SW 1271 (cell line): ENCODE data around the gene TRIM8.

ENCODE experiments used
- DNase-seq, 2 experiments: peaks; one replicate each; lab custom pipeline; 2025; lab: John Stamatoyannopoulos, UW

Gene TRIM8

DNA sequence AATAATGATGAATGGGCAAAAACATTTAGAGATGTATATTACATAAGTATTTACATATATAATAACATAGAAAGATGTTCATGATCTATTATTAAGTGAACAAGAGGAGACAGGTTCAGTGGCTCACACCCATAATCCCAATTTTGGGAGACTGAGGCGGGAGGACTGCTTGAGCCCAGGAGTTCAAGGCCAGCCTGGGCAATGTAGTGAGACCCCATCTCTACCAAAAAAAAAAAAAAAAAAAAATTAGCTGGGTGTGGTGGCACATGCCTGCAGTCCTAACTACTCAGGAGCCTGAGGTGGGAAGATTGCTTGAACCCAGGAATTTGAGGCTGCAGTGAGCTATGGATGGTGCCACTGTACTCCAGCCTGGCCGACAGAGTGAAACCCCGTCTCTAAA lies 57.5 kb downstream of the TRIM8 start:
- DNase-seq, result no peak

DNA sequence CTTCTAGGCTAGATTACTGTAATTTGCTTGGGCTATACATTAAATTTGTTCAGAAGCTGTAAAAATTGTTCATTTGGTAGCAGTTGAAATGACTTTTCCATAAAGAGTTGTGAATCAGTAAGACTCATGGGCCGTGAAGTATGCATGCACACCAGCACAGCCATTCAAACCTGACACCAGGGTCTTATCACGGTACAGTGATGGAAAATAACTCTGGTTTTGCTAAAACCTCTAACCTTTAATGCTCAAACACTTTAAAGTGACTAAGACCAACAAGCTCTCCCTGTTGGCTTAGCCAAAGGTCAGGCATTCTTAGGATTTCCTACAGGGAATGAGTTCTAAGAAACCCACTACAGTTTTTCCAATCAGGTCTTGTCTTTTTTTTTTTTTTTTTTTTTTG lies 58.5 kb downstream of the TRIM8 start:
- no peak for DNase-seq

DNA sequence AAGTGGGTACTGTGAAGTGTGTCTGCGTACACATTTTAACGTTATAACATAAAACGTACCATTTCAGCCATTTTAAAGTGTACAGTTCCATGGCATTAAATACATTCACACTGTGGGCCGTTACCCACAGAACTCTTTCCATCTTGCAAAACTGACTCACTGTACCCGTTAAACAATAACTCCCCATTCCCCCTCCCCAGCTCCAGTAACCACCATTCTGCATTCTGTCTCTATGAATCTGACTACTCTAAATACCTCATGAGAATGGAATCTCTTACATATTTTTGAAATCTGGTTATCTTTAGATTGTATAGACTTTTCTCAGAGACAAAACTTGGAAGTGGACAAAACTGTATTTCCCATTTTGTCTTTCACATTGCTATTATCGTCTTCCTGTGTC lies 60.6 kb downstream of the TRIM8 start:
- DNase-seq, result no peak

DNA sequence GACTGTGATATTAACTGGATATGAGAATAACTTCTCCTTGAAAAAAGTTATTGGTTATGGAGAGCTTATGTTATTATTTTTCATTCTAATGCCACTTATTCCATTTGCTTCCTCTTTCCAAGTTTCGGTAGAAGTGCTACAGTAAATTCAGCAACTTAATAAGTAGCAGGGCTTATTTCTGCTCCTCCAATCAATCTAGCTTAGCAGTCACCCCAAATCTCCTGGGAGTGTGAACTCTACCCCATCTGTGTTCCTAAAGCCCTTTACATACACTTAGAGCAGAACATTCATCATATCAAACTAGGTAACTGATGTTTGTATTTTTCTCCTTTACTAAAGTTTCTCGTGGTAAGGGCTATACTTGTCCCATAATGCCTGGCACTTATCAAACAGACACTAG lies 61.3 kb downstream of the TRIM8 start:
- DNase-seq, result no peak
